GM12878 (cell line): Measurements from ENCODE around the gene TUBB3. TPM values are rescaled to one million over a fixed set of nuclear protein-coding genes. Genes with fewer than 3 reads are reported as not detected.
A peak's percentile ranks its signal among the peaks of the same experiment; 100 is the strongest.

Experiments used
- ATAC-seq: fragments of 200-7000 bp; cut with Tn5 transposase; 3 replicates; pipeline ENCODE4 v1.9.1; 2020; ENCODE audit warnings: mild to moderate bottlenecking, moderate library complexity
- BruUV-seq: library from RNA; stranded (reverse); fragments of 400-500 nt; replicated peaks from 2 replicates; lab custom pipeline; 2021; lab: Mats Ljungman, UMichigan
- CTCF ChIA-PET: fragments of 300-600 bp; sonication (Branson Sonifier 250); formaldehyde crosslinking; extraction: SDS; loops from one replicate; lab custom pipeline; 2021; ENCODE audit warnings: inconsistent platforms; lab: Yijun Ruan, JAX
- POLR2A ChIA-PET: fragments of 350-600 bp; formaldehyde crosslinking; extraction: SDS; loops from one replicate; lab custom pipeline; 2021; ENCODE audit warnings: inconsistent platforms; lab: Charles Lee
- RAD21 ChIA-PET: fragments of 300-600 bp; sonication (Branson Sonifier 250); formaldehyde crosslinking; loops from one replicate; lab custom pipeline; 2023; ENCODE audit warnings: antibody characterized with exemption; ENCODE audit not compliant: unreplicated experiment; lab: Charles Lee
- SMC1A ChIA-PET: fragments of 300-600 bp; sonication (Branson Sonifier 250); formaldehyde crosslinking; loops from one replicate; lab custom pipeline; 2023; ENCODE audit not compliant: unreplicated experiment, uncharacterized antibody; lab: Charles Lee
- DNase-seq: peaks from one replicate; pipeline ENCODE4 v3.0.0-alpha.2; 2011; ENCODE audit warnings: low read depth, low spot score
- FAIRE-seq: peaks from 3 replicates; lab custom pipeline; 2011; peaks lifted over from hg19 to GRCh38; lab: Jason Lieb, UNC
- H2AFZ ChIP-seq: 2 replicates; pipeline ENCODE4 v1.6.0; 2011; ENCODE audit warnings: low read depth, low read length, control low read depth; ENCODE audit not compliant: control insufficient read depth
- H3K27ac ChIP-seq: 2 replicates; pipeline ENCODE4 v1.5.1; 2011; ENCODE audit warnings: control low read depth; ENCODE audit not compliant: control insufficient read depth, insufficient read depth
- H3K27me3 ChIP-seq, 2 experiments: replicated peaks in 1 of 2; 2 replicates each; pipeline versions ENCODE4 v1.6.0 to v1.6.1; 2011; ENCODE audit warnings: low read length in 1 of 2; ENCODE audit not compliant: control insufficient read depth in 2 of 2, insufficient read depth in 2 of 2
- H3K36me3 ChIP-seq, 2 experiments: 2 replicates each; pipeline ENCODE4 v1.5.1; 2011; ENCODE audit warnings: low read length in 1 of 2; ENCODE audit not compliant: control insufficient read depth in 2 of 2, insufficient read depth in 2 of 2
- H3K4me1 ChIP-seq: 2 replicates; pipeline ENCODE4 v1.6.1; 2011; ENCODE audit warnings: mild to moderate bottlenecking, low read length, moderate library complexity, mixed read lengths; ENCODE audit not compliant: control insufficient read depth, insufficient read depth
- H3K4me2 ChIP-seq: 2 replicates; pipeline ENCODE4 v1.6.0; 2011; ENCODE audit warnings: control low read depth; ENCODE audit not compliant: control insufficient read depth, insufficient read depth
- H3K4me3 ChIP-seq: fragments of 200-600 bp; sonication (generic); 2 replicates; pipeline ENCODE4 v1.5.1; 2016
- H3K79me2 ChIP-seq: 2 replicates; pipeline ENCODE4 v1.6.0; 2011; ENCODE audit warnings: low read length; ENCODE audit not compliant: control insufficient read depth, insufficient read depth
- H3K9ac ChIP-seq: 2 replicates; pipeline ENCODE4 v1.8.0; 2011; ENCODE audit warnings: low read length, control low read depth, mixed read lengths; ENCODE audit not compliant: control insufficient read depth, insufficient read depth
- H3K9me3 ChIP-seq: replicated peaks from 3 replicates; pipeline ENCODE4 v1.5.1; 2011; ENCODE audit warnings: mild to moderate bottlenecking, low read length; ENCODE audit not compliant: control insufficient read depth, insufficient read depth
- H4K20me1 ChIP-seq: 2 replicates; pipeline ENCODE4 v1.6.0; 2011; ENCODE audit not compliant: control insufficient read depth, insufficient read depth
- POLR2A ChIP-seq: IDR thresholded peaks from 2 replicates; pipeline ENCODE4 v1.6.1; 2011; ENCODE audit warnings: low read depth, mild to moderate bottlenecking, low read length
- TBL1XR1 ChIP-seq: IDR thresholded peaks from 2 replicates; pipeline ENCODE4 v1.6.1; 2012; ENCODE audit warnings: low read depth, low read length, improper control_type of control experiment
- USF1 ChIP-seq: IDR thresholded peaks from 2 replicates; pipeline ENCODE4 v1.6.1; 2011; ENCODE audit warnings: borderline replicate concordance, low read depth, mild to moderate bottlenecking, moderate library complexity, mixed read lengths, low read length; ENCODE audit not compliant: insufficient read depth; ENCODE audit errors: extremely low read length
- ZNF592 ChIP-seq: fragments of 450-650 bp; IDR thresholded peaks from 2 replicates; pipeline ENCODE4 v1.6.1; 2017; ENCODE audit warnings: mild to moderate bottlenecking, moderate library complexity
- WGBS: methylation state at CpG from one replicate; pipeline ENCODE4 v1.1.6; 2016; ENCODE audit warnings: low lambda C conversion rate; ENCODE audit not compliant: insufficient replicate concordance, insufficient coverage; ENCODE audit errors: missing lambda C conversion rate; 5-methylcytosine and 5-hydroxymethylcytosine counted together
- in situ Hi-C: fragments of 300-500 bp; cut with MboI; formaldehyde crosslinking; loops from 9 replicates; pipeline ENCODE4 v1.14.3; 2018; ENCODE audit warnings: mixed read lengths
- intact Hi-C: fragments of 100-400 bp; cut with micrococcal nuclease; formaldehyde crosslinking; loops from one replicate; pipeline ENCODE4 v1.14.2; 2022; ENCODE audit not compliant: unreplicated experiment
- polyA plus RNA-seq, 11 experiments: library from polyadenylated mRNA; depleted of rRNA in 4 of 11; unstranded in 6 of 11; stranded (reverse) in 5 of 11; fragments of >200 nt; fragmentation: Nextera tagmentation in 4 of 11; fragmentation: Illumina TruSeq in 1 of 11; extraction: Ambion mirVana in 4 of 11; extraction: Trizol in 1 of 11; gene quantifications; 1 replicate in 1 of 11; 2 replicates in 10 of 11; pipeline versions ENCODE4 v1.2.1 to v1.2.3, GENCODE V29; 2011 to 2016; ENCODE audit warnings: inconsistent platforms in 2 of 11, missing spikeins in 2 of 11, low read depth in 1 of 11
- total RNA-seq, 4 experiments: library from RNA; depleted of rRNA in 3 of 4; stranded (reverse); fragments of >200 nt in 3 of 4; fragmentation: Illumina TruSeq in 1 of 4; extraction: Trizol in 1 of 4; gene quantifications; 2 replicates each; pipeline versions ENCODE4 v1.2.1 to v1.2.3, GENCODE V29; 2013 to 2021

TUBB3 gene
- total and polyA plus RNA-seq, 10 of the 15 experiments (the other 5 are each of a cell fraction or from before 2014, with no cell fraction given), result 0.09 to 2.5 (median 0.58) TPM; not detected in 1

- RAD21 ChIA-PET, result no interaction called here
- in situ Hi-C loops (no loop called here), intact Hi-C loops (no loop called here)
- Histone ChIP-seq H4K20me1 (no peaks in the 10 kb centered on the region), H3K4me1 (no peaks in the 10 kb centered on the region), H3K27ac (no peak overlapping the region), H3K79me2 (no peaks in the 10 kb centered on the region), H3K4me2 (no peak overlapping the region), H3K9ac (no peak overlapping the region), H3K9me3 (no peaks in the 10 kb centered on the region), H3K4me3 (no peak overlapping the region), H2AFZ (no peak overlapping the region), H3K27me3 (no peaks in the 10 kb centered on the region), H3K36me3 (peaks cover 24 to 51% of the 10 kb centered on the region in 2 experiments)
- POLR2A ChIA-PET, result no interaction called here
- TF ChIP-seq ZNF592 (no peak), POLR2A (peak; percentile 10; the same call in 1 of the 2 replicates)
- ATAC-seq (no peak), FAIRE-seq (no peak), DNase-seq (no peak)
- WGBS, result 95% methylated on average over 15 of the region's 18 CpGs
- no TSS peak for BruUV-seq
- SMC1A ChIA-PET, result no interaction called here
- CTCF ChIA-PET, result no interaction called here
These were observed 31.0 kb upstream of the TUBB3 start for GRCh38 chr16:89892055-89892630.

- TF ChIP-seq POLR2A, result peak; percentile 49; the same call in 1 of the 2 replicates
- TF ChIP-seq TBL1XR1, result no peak
- no peak for TF ChIP-seq USF1
- FAIRE-seq (no peak), DNase-seq (no peak), ATAC-seq (no peak)
- Histone ChIP-seq H3K9ac (no peak overlapping the region), H3K4me3 (no peak overlapping the region), H3K27me3 (no peaks in the 10 kb centered on the region), H3K4me2 (no peak overlapping the region), H3K27ac (no peak overlapping the region), H4K20me1 (no peaks in the 10 kb centered on the region), H3K36me3 (peaks cover 28 to 50% of the 10 kb centered on the region in 2 experiments; a peak in 3 of 4 replicates), H3K4me1 (no peaks in the 10 kb centered on the region), H3K9me3 (no peaks in the 10 kb centered on the region), H2AFZ (no peak overlapping the region), H3K79me2 (no peaks in the 10 kb centered on the region)
- CTCF ChIA-PET, result no interaction called here
- intact Hi-C loops, result no loop called here
- 97% methylated on average over 9 of the region's 9 CpGs for WGBS
- RAD21 ChIA-PET, result no interaction called here
- in situ Hi-C loops, result no loop called here
- BruUV-seq, result TSS peak; percentile 17
- POLR2A ChIA-PET, result no interaction called here
- SMC1A ChIA-PET, result no interaction called here
These were observed 30.5 kb upstream of the TUBB3 start for GRCh38 chr16:89892635-89893034.
